ENCODE results near the gene DENND1A. TPM values are rescaled to one million over a fixed set of nuclear protein-coding genes. Genes with fewer than 3 reads are reported as not detected.

DENND1A gene
- total RNA-seq, 1 donor from 2014 or later = 12.7 TPM

GRCh38 chr9:123472862-123473614 lies 456.9 kb downstream of the DENND1A start:
- Histone ChIP-seq H3K4me3 (ENCODE audit: insufficient read depth, low read depth, low read length) (no peak overlapping the region), H3K27me3 (ENCODE audit: insufficient read depth, low read length) (no peaks in the 10 kb centered on the region), H3K9me3 (ENCODE audit: insufficient read depth, low read depth, low read length) (no peaks in the 10 kb centered on the region), H2AFZ (ENCODE audit: low read depth, low read length) (no peak overlapping the region), H3K4me1 (ENCODE audit: insufficient read depth, low read length) (no peaks in the 10 kb centered on the region), H4K20me1 (ENCODE audit: insufficient read depth, low read length) (peaks cover 6% of the 10 kb centered on the region), H3K36me3 (ENCODE audit: insufficient read depth, low read length) (no peaks in the 10 kb centered on the region), H3K79me2 (ENCODE audit: insufficient read depth, low read length) (no peaks in the 10 kb centered on the region), H3K27ac (ENCODE audit: low read depth, low read length) (no peak overlapping the region), H3K9ac (ENCODE audit: low read length) (no peak overlapping the region), H3K4me2 (ENCODE audit: low read length) (no peak overlapping the region)
- FAIRE-seq (no peak), DNase-seq (ENCODE audit: low read depth) (no peak)
- H3K4me3 Mint-ChIP-seq (ENCODE audit: unreplicated experiment) = no peak overlapping the region
- peaks cover 28% of the 10 kb centered on the region for H3K27me3 Mint-ChIP-seq (ENCODE audit: low read depth, unreplicated experiment)
- H3K27ac Mint-ChIP-seq (ENCODE audit: unreplicated experiment) = no peak overlapping the region
- H3K36me3 Mint-ChIP-seq (ENCODE audit: low read depth, unreplicated experiment) = peaks cover 2% of the 10 kb centered on the region
- H3K4me1 Mint-ChIP-seq (ENCODE audit: low read depth, unreplicated experiment) = no peaks in the 10 kb centered on the region
- H3K9me3 Mint-ChIP-seq (ENCODE audit: unreplicated experiment) = no peaks in the 10 kb centered on the region
- TF ChIP-seq CTCF (IDR thresholded peaks at IDR 0.05; ENCODE audit: insufficient read depth, low read depth, low read length) (no peak), EZH2 (IDR thresholded peaks at IDR 0.05; ENCODE audit: insufficient read depth, low read length) (no peak)

GRCh38 chr9:123471843-123472570 lies 457.9 kb downstream of the DENND1A start:
- H3K4me3 Mint-ChIP-seq (ENCODE audit: unreplicated experiment) = no peak overlapping the region
- Histone ChIP-seq H3K4me2 (ENCODE audit: low read length) (no peak overlapping the region), H3K27me3 (ENCODE audit: insufficient read depth, low read length) (no peaks in the 10 kb centered on the region), H3K9me3 (ENCODE audit: insufficient read depth, low read depth, low read length) (no peaks in the 10 kb centered on the region), H3K9ac (ENCODE audit: low read length) (no peak overlapping the region), H3K4me1 (ENCODE audit: insufficient read depth, low read length) (no peaks in the 10 kb centered on the region), H4K20me1 (ENCODE audit: insufficient read depth, low read length) (peaks cover 6% of the 10 kb centered on the region), H2AFZ (ENCODE audit: low read depth, low read length) (no peak overlapping the region), H3K36me3 (ENCODE audit: insufficient read depth, low read length) (no peaks in the 10 kb centered on the region), H3K4me3 (ENCODE audit: insufficient read depth, low read depth, low read length) (no peak overlapping the region), H3K79me2 (ENCODE audit: insufficient read depth, low read length) (no peaks in the 10 kb centered on the region), H3K27ac (ENCODE audit: low read depth, low read length) (no peak overlapping the region)
- DNase-seq (ENCODE audit: low read depth) (no peak), FAIRE-seq (no peak)
- peaks cover 28% of the 10 kb centered on the region for H3K27me3 Mint-ChIP-seq (ENCODE audit: low read depth, unreplicated experiment)
- no peak overlapping the region for H3K27ac Mint-ChIP-seq (ENCODE audit: unreplicated experiment)
- H3K4me1 Mint-ChIP-seq (ENCODE audit: low read depth, unreplicated experiment) = no peaks in the 10 kb centered on the region
- peaks cover 2% of the 10 kb centered on the region for H3K36me3 Mint-ChIP-seq (ENCODE audit: low read depth, unreplicated experiment)
- TF ChIP-seq EZH2 (IDR thresholded peaks at IDR 0.05; ENCODE audit: insufficient read depth, low read length) = no peak
- TF ChIP-seq CTCF (IDR thresholded peaks at IDR 0.05; ENCODE audit: insufficient read depth, low read depth, low read length) = no peak
- H3K9me3 Mint-ChIP-seq (ENCODE audit: unreplicated experiment) = no peaks in the 10 kb centered on the region

Data from astrocyte (in vitro differentiated cells and primary cell).